Measurements from ENCODE around the gene CFAP46.
"Not testable (repeated sequence)": the region's sequence is repeated elsewhere in the genome, so short reads cannot be mapped to it uniquely, and the experiment has no call there.

CFAP46 gene

DNA sequence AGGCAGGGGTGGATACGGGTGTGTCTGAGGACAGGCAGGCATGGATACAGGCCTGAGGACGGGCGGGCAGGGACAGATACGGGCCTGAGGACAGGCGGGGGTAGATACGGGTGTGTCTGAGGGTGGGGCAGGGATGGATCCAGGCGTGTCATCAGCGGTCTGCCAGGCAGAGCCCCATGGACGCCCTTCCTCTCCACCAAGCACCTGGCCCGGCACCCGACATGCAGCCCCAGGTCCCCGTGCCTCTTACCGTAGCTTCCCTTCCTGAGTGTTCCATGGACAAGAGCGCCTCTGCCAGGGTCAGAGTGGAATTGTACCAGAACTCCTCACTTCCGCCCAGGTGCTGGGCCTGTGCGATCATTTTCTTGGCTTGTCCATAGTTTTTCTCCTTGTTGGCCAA is 81.8 kb downstream of the CFAP46 start:
- DNase-seq, result no peak

DNA sequence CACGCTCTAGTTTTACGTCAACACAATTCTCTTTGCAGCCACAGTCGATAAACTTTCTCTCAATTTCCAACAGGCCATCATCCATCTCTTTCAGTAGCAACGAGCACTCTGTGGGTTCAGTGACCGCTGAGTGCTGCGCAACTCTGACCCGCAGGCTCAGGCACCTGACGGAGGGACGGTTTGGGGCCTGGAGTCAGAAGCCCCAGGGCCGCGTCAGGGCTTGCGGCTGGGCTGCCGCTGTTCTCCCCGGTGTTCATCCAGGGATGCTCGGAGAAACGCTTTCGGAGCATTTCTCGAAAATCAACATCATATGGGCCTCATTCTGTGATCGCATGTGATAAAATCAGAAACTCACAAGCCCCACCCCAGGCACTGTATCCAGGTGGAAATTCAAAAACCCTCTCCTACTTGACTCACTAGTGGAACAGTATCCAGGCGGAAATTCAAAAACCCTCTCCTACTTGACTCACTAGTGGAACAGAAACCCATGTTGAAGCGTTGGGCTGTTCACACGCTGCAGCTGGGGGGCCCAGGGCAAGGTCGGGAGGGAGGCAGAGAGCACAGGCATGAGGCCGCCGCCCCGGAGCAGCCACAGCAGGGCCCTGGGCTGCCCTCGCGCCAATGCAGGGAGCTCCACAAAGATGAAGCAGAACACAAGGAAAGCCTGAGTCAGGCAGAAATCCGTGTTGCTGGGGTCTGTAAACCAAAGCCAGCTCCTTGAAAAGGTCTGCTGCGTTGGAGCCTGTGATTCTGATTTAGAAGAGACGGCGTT is 83.1 kb downstream of the CFAP46 start:
- no peak for DNase-seq

GRCh38 chr10:132858121-132859081 is 84.0 kb downstream of the CFAP46 start:
- DNase-seq, result no peak

- DNase-seq, result no peak
Measured at GRCh38 chr10:132856869-132857524, 85.4 kb downstream of the CFAP46 start.

DNA sequence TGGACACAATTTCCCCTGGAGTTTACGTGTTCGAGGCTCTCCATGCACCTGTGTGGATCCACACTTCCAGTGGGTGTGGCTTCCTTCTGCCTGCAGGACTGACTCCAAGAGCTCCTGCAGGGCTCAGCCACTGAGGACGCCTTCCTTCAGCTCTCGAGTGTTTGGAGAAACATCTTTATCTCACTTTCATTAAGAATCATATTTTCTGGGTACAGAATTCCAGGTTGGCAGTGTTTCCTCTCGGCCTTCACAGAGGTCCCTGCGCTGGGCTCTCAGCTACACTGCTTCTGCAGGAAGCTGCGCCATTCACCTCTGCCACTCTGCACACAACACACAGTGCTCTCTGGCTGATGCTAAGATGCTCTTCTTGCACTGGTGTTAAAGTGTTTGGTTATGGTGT is 86.5 kb downstream of the CFAP46 start:
- no peak for DNase-seq

DNA sequence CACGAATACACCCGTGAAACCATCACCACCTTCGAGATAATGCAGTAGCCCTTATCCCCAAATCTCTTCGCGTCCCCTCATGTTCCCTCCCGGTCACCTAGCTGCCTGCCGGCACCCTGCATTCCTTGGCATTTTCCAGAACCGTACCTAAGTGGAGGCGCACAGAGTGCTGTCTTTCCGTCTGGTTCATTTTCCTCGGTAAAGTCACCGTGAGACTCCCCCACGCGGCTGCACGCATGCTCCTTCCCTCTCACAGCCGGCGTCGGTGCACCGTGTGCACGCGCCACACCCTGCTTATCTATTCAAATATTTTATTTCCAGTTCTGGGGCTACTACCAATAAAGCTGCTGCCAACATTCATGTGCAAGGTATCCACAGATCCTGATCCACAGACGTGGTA is 90.9 kb downstream of the CFAP46 start:
- DNase-seq, result no peak

DNA sequence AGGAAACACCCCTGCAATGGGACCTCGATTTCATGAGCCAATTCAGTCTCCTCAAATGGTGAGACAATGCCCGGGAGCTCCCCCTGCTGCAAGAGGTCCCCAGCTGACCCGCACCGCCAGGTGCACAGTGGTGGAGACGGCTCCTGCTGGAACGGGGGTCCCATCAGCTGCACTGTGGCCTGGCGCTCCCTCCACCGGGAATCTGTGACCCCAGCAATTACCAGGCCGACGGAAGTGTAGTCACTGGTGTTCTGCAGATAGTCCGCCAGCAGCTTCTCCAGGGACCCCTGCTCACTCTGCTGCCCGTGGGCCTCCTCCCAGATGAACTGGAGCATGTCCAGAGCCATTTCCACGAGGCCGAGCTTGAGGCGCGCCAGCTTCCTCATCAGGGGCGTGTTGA is 91.5 kb downstream of the CFAP46 start:
- DNase-seq, result no peak

DNA sequence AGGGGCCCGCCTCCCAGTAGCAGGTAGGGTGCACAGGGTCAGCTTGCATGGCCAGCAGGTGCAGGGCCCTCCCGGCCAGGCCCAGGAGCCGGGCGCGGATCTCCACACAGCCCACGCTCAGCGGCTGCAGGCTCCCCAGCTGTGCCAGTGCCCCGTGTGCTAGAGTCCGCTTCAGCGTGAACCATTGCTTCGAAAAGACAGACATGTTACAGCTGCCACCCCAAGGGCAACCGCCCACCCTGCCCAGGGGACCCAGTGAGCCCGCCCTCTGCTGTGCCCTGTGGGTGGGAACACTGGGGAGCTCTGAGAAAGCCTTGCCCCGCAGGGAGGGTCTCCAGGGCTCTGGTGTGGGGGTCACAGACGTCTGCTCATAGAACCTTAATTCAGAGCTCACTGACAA is 92.1 kb downstream of the CFAP46 start:
- no peak for DNase-seq

DNA sequence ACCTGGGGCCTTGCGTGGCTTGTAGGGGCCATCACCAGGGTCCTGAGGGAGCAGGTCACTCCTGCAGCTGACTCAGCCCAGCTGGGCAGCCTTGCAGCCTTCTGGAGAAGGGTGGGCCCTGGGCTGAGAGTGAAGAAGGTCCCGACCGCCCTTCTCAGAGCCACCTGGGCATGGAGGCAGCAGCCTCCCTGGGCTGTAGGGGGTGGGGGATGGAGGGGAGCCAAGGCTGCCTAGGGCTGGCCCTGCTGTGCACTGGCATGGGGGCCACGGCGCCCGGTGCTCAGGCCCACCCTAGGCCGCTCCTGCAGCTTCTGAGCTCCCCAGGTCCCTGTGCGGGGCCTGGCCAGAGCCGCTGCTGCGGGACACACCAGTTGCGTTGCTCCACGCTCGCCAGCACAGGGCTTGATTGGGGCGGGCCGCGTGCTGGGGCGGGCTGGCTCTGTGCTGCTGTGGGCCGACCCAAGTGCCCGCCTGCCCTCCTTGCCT is 92.8 kb downstream of the CFAP46 start:
- no peak for DNase-seq

DNA sequence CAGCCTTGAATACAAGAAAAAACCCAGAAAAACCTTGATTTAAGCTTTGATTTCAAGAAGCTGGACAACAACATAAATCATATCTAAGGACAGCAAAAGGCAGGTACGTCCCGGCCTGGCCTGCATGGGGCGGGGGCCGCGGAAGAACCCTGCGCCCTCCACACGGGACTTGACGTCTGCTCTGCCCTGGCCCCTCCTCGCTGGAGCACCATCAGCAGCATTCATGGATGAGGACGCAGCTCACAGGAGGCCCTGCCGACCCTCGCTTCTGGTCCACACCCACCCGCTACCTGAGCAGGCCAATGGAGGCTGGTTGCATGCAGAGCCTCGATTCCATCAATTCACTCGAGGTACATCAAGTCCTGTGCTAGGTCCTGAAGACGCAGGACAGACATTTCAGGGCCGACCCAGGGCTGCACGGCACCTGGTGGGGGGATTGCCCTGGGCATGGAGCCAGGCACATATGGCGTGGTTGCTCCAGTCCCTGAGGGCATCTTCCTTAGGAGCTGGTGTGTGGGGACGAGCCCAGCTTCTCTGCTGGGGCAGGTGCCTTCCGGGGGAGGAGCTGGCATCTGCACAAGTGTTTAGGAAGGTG is 93.3 kb downstream of the CFAP46 start:
- no peak for DNase-seq

- DNase-seq, result no peak
Measured at GRCh38 chr10:132848291-132848701, 94.1 kb downstream of the CFAP46 start.

DNA sequence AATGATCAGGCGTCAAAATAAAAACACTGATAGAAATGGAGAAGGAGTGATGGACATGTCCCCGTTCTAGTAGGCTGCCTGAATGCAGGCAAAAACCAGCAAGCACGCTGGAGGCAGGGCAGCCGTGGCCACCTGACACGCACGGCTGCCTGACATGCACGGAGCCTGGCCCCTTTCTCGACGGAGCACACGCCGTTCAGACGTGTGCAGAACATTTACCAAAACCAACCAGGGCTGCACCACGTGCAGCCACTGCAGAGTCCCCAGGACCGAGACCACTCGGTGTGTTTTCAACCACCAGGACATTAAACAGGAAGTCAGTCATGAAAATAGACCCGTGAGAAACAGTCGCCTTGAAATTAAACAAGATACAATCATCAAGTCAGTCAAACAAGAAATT is 94.5 kb downstream of the CFAP46 start:
- DNase-seq, result no peak

GRCh38 chr10:132847416-132847777 is 95.0 kb downstream of the CFAP46 start:
- DNase-seq, result no peak

- DNase-seq, result no peak
Measured at GRCh38 chr10:132846631-132847415, 95.5 kb downstream of the CFAP46 start.

- DNase-seq, result no peak
Measured at GRCh38 chr10:132845780-132846595, 96.4 kb downstream of the CFAP46 start.

GRCh38 chr10:132845041-132845551 is 97.3 kb downstream of the CFAP46 start:
- DNase-seq, result no peak

DNA sequence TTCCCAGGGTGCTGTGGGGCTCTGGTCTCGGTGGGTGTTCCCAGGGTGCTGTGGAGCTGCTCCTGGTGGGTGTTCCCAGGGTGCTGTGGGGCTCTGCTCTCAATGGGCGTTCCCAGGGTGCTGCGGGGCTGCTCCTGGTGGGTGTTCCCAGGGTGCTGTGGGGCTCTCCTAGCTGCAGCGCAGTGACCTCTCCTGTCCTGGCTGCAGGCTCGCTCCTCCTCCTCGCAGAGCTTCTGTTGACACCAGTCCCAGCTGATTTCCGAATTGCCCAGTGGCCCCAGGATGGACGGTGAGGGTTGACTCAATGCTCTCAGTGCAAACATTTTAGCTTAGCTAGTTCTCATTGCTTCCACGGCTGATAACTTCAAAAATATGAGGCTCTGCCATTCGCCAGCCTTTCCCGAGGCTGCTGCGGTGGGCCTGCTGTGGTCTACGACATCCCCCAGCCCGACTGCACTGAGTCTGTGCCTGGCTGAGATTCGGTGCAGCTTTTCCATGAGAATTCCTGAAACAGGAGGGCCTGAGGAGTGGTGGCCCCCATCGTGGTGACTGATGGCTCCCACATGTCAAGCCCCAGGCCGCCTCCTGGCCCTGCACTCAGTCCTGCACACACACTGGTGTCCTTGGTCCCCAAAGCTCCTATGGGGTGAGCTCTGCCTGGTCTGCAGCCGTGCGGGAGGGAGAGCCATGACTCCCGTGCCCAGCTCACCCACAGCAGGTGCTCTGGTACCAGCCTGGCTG is 98.1 kb downstream of the CFAP46 start:
- DNase-seq, result no peak

DNA sequence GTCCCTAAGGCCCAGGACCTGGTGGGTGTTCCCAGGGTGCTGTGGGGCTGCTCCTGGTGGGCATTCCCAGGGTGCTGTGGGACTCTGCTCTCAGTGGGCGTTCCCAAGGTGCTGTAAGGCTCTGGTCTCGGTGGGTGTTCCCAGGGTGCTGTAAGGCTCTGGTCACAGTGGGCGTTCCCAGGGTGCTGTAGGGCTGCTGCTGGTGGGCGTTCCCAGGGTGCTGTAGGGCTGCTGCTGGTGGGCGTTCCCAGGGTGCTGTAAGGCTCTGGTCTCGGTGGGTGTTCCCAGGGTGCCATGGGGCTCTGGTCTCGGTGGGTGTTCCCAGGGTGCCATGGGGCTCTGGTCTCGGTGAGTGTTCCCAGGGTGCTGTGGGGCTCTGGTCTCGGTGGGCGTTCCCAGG is 99.1 kb downstream of the CFAP46 start:
- DNase-seq, result not testable (repeated sequence)

DNA sequence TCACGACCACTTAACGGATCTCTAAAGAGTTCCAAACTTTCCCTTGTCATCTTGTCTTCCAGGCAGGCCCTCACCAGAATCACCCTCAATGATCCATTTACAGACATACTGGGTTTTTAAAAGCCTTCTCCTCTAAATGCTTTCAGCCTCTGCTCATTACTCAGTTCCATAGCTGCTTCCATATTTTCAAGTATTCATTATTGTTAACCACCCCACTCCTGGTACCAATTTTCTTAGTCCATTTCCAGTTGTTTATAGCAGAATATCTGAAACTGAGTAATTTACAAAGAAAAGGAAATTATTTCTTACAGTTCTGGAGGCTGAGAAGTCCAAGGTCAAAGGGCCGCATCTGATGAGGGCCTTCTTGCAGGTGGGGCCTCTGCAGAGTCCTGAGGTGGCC is 100.0 kb downstream of the CFAP46 start:
- DNase-seq, result no peak

DNA sequence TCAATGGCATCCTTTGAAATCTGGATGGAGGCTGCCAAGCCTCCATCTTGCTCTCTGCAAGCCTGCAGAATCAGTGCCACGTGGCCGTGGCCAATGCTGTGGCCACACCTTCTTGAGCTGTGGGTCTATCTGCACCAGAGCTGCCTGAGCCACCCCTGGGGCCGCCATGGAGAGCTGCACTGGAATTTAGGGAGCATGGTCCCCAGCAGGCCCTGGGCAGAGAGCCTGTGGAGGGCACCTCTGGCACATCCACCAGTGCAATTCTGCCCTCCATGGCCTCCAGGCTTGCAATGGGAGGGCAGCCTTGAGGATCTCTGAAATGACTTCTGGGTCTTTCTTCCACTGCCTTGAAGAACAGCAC is 100.8 kb downstream of the CFAP46 start:
- no peak for DNase-seq
